Kidney epithelial cell (primary cell): ENCODE measurements around the gene BTBD9. TPM values are rescaled to one million over a fixed set of nuclear protein-coding genes. Genes with fewer than 3 reads are reported as not detected.

Source experiments
- DNase-seq: peaks from one replicate; pipeline ENCODE4 v3.0.0-alpha.2; 2010; ENCODE audit warnings: low read depth
- H3K27me3 ChIP-seq: 2 replicates; pipeline ENCODE4 v1.6.0; 2011; ENCODE audit warnings: low read length; ENCODE audit not compliant: control insufficient read depth, insufficient read depth
- H3K36me3 ChIP-seq: 2 replicates; pipeline ENCODE4 v1.5.1; 2011; ENCODE audit warnings: low read length; ENCODE audit not compliant: control insufficient read depth, insufficient read depth
- H3K4me3 ChIP-seq: 2 replicates; pipeline ENCODE4 v1.5.1; 2011; ENCODE audit warnings: low read depth, mild to moderate bottlenecking, control low read depth, low read length
- CTCF ChIP-seq: IDR thresholded peaks from 2 replicates; pipeline ENCODE4 v1.5.1; 2011; ENCODE audit warnings: mild to moderate bottlenecking, moderate library complexity, low read length, control low read depth, inconsistent platforms; ENCODE audit not compliant: insufficient read depth, poor library complexity, severe bottlenecking
- total RNA-seq: library from RNA; depleted of rRNA; stranded (reverse); fragments of >200 nt; gene quantifications from 2 replicates; pipeline ENCODE4 v1.2.3, GENCODE V29; 2015

BTBD9 gene
- total RNA-seq, 1 donor from 2014 or later, result 7.3 TPM

GRCh38 chr6:38279423-38279822 lies 360.3 kb downstream of the BTBD9 start:
- DNase-seq, result no peak

DNA sequence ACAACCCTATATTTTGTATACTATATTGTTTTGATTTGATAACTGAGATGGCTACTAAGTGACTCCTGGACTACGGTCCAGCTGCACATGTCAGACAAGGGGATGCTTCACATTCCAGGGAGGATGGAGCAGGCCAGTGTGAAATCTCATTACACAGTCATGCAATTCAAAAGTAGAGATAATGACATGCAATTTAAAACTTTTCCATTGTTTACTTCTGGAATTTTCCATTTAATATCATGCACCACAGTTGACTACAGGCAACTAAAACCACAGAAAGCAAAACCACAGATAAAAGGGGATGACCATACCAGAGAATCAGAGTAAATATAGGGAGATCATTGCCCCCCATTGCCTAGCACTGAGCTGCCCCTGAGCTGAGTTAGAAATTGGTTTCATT lies 366.4 kb downstream of the BTBD9 start:
- no peaks in the 10 kb centered on the region for H3K27me3 ChIP-seq
- no peak for DNase-seq
- TF ChIP-seq CTCF, result no peak
- H3K36me3 ChIP-seq, result no peaks in the 10 kb centered on the region
- H3K4me3 ChIP-seq, result no peak overlapping the region

More at GRCh38 chr6:38279423-38279822, 360.3 kb downstream of the BTBD9 start:
- Histone ChIP-seq H3K4me3 (no peak overlapping the region), H3K36me3 (no peaks in the 10 kb centered on the region), H3K27me3 (no peaks in the 10 kb centered on the region)
- no peak for TF ChIP-seq CTCF

DNA sequence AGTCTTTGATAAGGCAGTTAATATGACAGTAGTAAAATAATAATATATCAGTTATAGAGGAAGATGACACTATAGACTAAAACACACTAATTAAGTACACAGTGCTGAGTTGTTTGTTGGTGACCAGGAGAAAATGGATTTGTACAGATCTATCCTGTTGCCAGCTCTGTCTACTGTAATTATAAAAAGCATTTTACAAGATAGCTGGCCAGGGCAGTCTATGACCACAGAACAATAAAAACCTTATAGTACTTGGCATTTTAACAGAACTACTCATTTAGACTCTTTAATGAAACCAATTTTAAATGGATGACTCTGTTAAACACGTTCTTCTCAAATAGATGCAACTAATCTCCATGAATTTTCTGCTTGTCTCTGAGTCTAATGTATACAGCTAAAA lies 367.5 kb downstream of the BTBD9 start:
- no peak for TF ChIP-seq CTCF
- H3K27me3 ChIP-seq, result no peaks in the 10 kb centered on the region
- no peak overlapping the region for H3K4me3 ChIP-seq
- H3K36me3 ChIP-seq, result no peaks in the 10 kb centered on the region
- DNase-seq, result no peak

DNA sequence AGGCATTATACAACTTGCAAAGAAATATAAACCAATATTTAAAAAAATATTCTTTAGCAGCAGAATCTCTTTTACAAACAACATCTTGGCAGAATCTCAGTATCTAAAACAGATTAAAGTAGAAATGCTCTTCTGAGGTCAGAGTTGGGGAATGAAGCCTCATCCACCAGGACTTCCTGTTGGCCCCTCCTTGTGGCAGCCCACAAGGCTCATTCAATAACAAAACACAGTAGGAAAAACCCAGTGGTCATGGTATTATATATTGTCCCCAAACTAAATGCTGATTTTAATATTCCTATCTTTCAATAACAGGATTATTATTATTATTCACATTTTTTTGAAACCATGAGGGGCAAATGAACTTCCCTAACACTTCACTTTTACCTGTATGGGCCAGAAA lies 368.6 kb downstream of the BTBD9 start:
- no peak for TF ChIP-seq CTCF
- no peaks in the 10 kb centered on the region for H3K36me3 ChIP-seq
- no peaks in the 10 kb centered on the region for H3K27me3 ChIP-seq
- no peak for DNase-seq
- no peak overlapping the region for H3K4me3 ChIP-seq

- no peak for TF ChIP-seq CTCF
- no peak for DNase-seq
- H3K4me3 ChIP-seq, result no peak overlapping the region
- no peaks in the 10 kb centered on the region for H3K36me3 ChIP-seq
- no peaks in the 10 kb centered on the region for H3K27me3 ChIP-seq
These were observed 369.4 kb downstream of the BTBD9 start for GRCh38 chr6:38270367-38270766.

GRCh38 chr6:38269461-38270172 lies 370.1 kb downstream of the BTBD9 start:
- Histone ChIP-seq H3K27me3 (no peaks in the 10 kb centered on the region), H3K36me3 (no peaks in the 10 kb centered on the region), H3K4me3 (no peak overlapping the region)
- no peak for DNase-seq
- no peak for TF ChIP-seq CTCF
